Endometrial microvascular endothelial cells (primary cell): ENCODE measurements around the gene EDC4. TPM values are rescaled to one million over a fixed set of nuclear protein-coding genes. Genes with fewer than 3 reads are reported as not detected.

Experiments used
- in situ Hi-C: cut with HindIII; loops from 2 replicates; pipeline ENCODE4 v1.10.0; 2017; ENCODE audit warnings: low sequenced_read_pairs, low pct_unique_long_range_greater_than_20kb; ENCODE audit errors: inconsistent ontology term
- total RNA-seq: library from RNA; depleted of rRNA; stranded (reverse); fragments of >200 nt; gene quantifications from one replicate; pipeline ENCODE4 v1.2.3, GENCODE V29; 2015; ENCODE audit errors: inconsistent ontology term

The EDC4 gene
- total RNA-seq, 1 donor from 2014 or later, result 99.8 TPM

DNA sequence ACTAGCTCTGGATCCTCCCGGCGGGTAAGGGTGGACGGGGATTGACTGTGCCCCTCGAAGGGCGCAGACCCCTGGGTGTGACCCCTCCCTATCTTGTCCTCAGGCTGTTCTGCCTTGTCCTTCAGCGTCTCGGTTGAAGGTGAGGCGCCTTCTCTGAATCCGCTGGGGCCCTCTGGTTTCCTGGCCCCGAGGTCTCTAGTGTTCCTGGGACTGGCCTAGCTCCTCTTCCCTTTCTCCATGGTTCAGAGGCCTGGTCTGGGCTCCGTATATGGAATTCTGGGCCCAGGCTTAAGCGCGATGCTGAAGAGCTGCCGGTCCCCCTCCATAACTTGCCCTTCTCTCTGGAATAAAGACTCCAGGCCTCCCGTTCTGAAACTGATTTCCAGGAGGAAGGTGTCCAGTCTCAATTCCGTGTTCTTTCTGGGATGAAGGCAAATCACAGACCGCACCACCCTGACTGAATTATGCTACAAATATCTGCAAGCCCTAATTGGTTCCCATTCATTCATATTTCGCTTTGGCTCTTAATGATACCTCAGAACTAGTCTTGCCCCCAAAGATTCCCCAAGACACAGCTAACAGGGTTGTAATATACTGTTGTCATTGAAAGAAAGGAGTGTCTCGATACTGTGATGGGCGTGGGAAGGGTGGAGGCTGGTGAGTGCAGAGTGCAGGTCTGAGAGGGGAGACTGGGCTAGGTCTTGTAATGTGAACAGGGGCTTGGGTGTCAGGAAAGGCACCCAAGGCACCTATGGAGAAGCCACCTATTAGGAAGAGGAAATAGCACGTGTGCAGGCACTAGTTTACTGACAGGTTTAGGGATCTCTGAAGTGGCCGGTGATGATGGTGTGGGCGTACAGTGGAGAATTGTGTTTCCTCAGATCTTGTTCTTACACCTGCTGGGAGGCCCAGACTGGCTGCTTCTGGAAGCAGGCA lies 851 bp downstream of the EDC4 start:
- in situ Hi-C loops, result no loop called here

- in situ Hi-C loops, result no loop called here
These were observed 1.5 kb downstream of the EDC4 start for GRCh38 chr16:67874372-67874771.

DNA sequence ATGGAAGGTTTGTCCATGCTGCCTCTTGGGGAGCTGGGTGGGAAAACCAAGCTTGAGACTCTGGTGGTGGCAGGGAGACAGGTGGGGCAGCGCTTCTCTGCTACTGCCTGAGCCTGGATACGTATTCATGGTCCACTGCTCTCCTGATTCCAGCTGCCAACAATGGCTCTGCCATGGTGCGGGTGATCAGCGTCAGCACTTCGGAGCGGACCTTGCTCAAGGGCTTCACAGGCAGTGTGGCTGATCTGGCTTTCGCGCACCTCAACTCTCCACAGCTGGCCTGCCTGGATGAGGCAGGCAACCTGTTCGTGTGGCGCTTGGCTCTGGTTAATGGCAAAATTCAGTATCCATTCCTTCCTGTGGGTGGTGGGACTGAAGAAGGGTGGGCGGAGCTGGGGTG lies 4.2 kb downstream of the EDC4 start:
- in situ Hi-C loops, result loop anchor here (25.0 kb wide), 1 partner anchor 135 kb away; the partner anchor contains the start of genes DDX28, DPEP2NB and DUS2

- in situ Hi-C loops, result loop anchor here (25.0 kb wide), 1 partner anchor 134 kb away; the partner anchor contains the start of genes DDX28, DPEP2NB and DUS2
These were observed 5.4 kb downstream of the EDC4 start for GRCh38 chr16:67878232-67878631.

- in situ Hi-C loops, result loop anchor here (25.0 kb wide), 1 partner anchor 133 kb away; the partner anchor contains the start of genes DDX28, DPEP2NB and DUS2
These were observed 6.0 kb downstream of the EDC4 start for GRCh38 chr16:67878846-67879245.

- in situ Hi-C loops, result loop anchor here (25.0 kb wide), 1 partner anchor 133 kb away; the partner anchor contains the start of genes DDX28, DPEP2NB and DUS2
These were observed 6.6 kb downstream of the EDC4 start for GRCh38 chr16:67879462-67879861.

DNA sequence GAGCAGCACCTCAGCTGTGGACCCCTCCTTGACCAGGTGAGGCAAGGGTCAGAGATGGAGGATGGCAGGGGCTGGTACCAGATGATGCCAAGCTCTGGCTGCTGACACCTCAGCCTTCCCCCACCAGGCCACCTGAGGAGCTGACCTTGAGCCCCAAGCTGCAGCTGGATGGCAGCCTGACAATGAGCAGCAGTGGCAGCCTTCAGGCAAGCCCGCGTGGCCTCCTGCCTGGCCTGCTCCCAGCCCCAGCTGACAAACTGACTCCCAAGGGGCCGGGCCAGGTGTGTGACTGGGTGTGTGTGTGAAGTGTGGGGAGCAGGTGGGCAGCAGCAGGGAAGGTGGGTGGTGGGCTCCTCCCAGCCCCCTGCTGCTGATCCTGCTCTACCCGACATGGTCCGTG lies 7.1 kb downstream of the EDC4 start:
- in situ Hi-C loops, result loop anchor here (25.0 kb wide), 1 partner anchor 132 kb away; the partner anchor contains the start of genes DDX28, DPEP2NB and DUS2

DNA sequence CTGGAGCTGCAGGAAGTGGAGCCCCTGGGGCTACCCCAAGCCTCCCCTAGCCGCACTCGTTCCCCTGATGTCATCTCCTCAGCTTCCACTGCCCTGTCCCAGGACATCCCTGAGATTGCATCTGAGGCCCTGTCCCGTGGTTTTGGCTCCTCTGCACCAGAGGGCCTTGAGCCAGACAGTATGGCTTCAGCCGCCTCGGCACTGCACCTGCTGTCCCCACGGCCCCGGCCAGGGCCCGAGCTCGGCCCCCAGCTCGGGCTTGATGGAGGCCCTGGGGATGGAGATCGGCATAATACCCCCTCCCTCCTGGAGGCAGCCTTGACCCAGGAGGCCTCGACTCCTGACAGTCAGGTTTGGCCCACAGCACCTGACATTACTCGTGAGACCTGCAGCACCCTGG lies 7.7 kb downstream of the EDC4 start:
- in situ Hi-C loops, result loop anchor here (25.0 kb wide), 1 partner anchor 132 kb away; the partner anchor contains the start of genes DDX28, DPEP2NB and DUS2

GRCh38 chr16:67881621-67882161 lies 8.8 kb downstream of the EDC4 start:
- in situ Hi-C loops, result loop anchor here (25.0 kb wide), 1 partner anchor 131 kb away; the partner anchor contains the start of genes DDX28, DPEP2NB and DUS2

- in situ Hi-C loops, result loop anchor here (25.0 kb wide), 1 partner anchor 130 kb away; the partner anchor contains the start of genes DDX28, DPEP2NB and DUS2
These were observed 9.7 kb downstream of the EDC4 start for GRCh38 chr16:67882374-67883145.

- in situ Hi-C loops, result loop anchor here (25.0 kb wide), 1 partner anchor 129 kb away; the partner anchor contains the start of genes DDX28, DPEP2NB and DUS2
These were observed 10.5 kb downstream of the EDC4 start for GRCh38 chr16:67883146-67883871.

GRCh38 chr16:67883872-67884261 lies 11.0 kb downstream of the EDC4 start:
- in situ Hi-C loops, result loop anchor here (25.0 kb wide), 1 partner anchor 128 kb away; the partner anchor contains the start of genes DDX28, DPEP2NB and DUS2

GRCh38 chr16:67884684-67885083 lies 11.8 kb downstream of the EDC4 start, which contains the start of gene NRN1L:
Gene NRN1L, plus strand, starts transcription at chr16:67884885. Its CDS starts 19 bp downstream, at chr16:67884904.
- in situ Hi-C loops, result loop anchor here (25.0 kb wide), 1 partner anchor 128 kb away; the partner anchor contains the start of genes DDX28, DPEP2NB and DUS2

DNA sequence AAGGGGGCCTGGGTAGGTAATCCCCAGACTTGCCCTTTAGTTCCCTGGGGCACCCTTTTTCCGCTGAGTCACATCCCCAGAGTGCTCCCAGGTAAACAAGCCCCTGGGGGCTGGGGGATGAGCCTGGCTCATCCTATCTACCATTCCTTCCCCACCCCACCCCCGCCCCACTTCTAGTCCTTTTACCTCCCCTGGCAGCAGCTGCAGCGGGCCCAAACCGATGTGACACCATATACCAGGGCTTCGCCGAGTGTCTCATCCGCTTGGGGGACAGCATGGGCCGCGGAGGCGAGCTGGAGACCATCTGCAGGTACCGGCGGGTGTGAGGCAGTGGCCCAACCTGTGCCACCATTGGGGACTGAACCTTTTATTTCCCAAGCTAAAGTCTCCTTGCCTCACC lies 12.7 kb downstream of the EDC4 start:
- in situ Hi-C loops, result loop anchor here (25.0 kb wide), 1 partner anchor 127 kb away; the partner anchor contains the start of genes DDX28, DPEP2NB and DUS2

GRCh38 chr16:67885976-67886375 lies 13.1 kb downstream of the EDC4 start:
- in situ Hi-C loops, result loop anchor here (25.0 kb wide), 1 partner anchor 126 kb away; the partner anchor contains the start of genes DDX28, DPEP2NB and DUS2

- in situ Hi-C loops, result loop anchor here (25.0 kb wide), 1 partner anchor 126 kb away; the partner anchor contains the start of genes DDX28, DPEP2NB and DUS2
These were observed 13.5 kb downstream of the EDC4 start for GRCh38 chr16:67886387-67886786.

DNA sequence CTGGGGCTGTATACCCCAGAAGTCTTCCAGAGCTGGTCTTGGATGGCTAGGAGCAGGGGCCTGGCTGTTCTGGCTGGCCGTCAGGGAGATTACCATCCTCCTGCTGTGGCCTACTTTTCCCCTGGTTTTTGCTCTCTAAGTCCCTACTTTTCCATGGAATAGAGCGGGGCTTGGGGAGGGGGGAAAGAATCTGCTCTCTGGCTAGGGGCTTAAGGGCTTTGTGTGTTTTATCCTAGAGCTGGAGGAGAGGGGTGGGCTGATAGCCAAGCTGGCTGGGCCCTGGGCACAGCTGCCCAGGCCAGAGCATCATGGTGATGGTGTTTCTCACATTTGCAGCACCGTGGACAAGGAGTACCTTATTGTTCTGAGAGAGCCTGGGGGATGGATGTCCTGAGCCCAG lies 15.5 kb downstream of the EDC4 start:
- in situ Hi-C loops, result loop anchor here (25.0 kb wide), 1 partner anchor 124 kb away; the partner anchor contains the start of genes DDX28, DPEP2NB and DUS2
